Hematopoietic multipotent progenitor cell treated with erythropoietin and hydrocortisone succinate and interleukin-3 and kit ligand, for 8 days (in vitro differentiated cells): Measurements from ENCODE around the gene DYNLT2B.
A peak's percentile ranks its signal among the peaks of the same experiment; 100 is the strongest.
"Not testable (repeated sequence)": the region's sequence is repeated elsewhere in the genome, so short reads cannot be mapped to it uniquely, and the experiment has no call there.

Experiments
- DNase-seq: peaks from one replicate; pipeline ENCODE4 v3.0.0-alpha.2; 2015

The DYNLT2B gene

GRCh38 chr3:196317687-196318467 is at the start of gene DYNLT2B:
Gene DYNLT2B (minus strand): TSS chr3:196318240. CDS start chr3:196318152, 88 bp downstream.
- DNase-seq = peak; percentile 91

GRCh38 chr3:196365736-196366135 is 47.7 kb upstream of the DYNLT2B start:
- no peak for DNase-seq

GRCh38 chr3:196360586-196360985 is 42.5 kb upstream of the DYNLT2B start:
- no peak for DNase-seq

- not testable (repeated sequence) for DNase-seq
Measured at GRCh38 chr3:196358540-196358939, 40.5 kb upstream of the DYNLT2B start.

GRCh38 chr3:196357905-196358304 is 39.9 kb upstream of the DYNLT2B start:
- DNase-seq = no peak

GRCh38 chr3:196356556-196356955 is 38.5 kb upstream of the DYNLT2B start:
- DNase-seq = no peak

- no peak for DNase-seq
Measured at GRCh38 chr3:196355668-196356067, 37.6 kb upstream of the DYNLT2B start.

GRCh38 chr3:196354132-196354531 is 36.1 kb upstream of the DYNLT2B start:
- DNase-seq = peak; percentile 84

- no peak for DNase-seq
Measured at GRCh38 chr3:196351541-196351940, 33.5 kb upstream of the DYNLT2B start.

- DNase-seq = no peak
Measured at GRCh38 chr3:196350067-196350466, 32.0 kb upstream of the DYNLT2B start.

- no peak for DNase-seq
Measured at GRCh38 chr3:196348698-196349097, 30.7 kb upstream of the DYNLT2B start.

GRCh38 chr3:196344663-196345062 is 26.6 kb upstream of the DYNLT2B start:
- DNase-seq = peak; percentile 28

- not testable (repeated sequence) for DNase-seq
Measured at GRCh38 chr3:196343917-196344316, 25.9 kb upstream of the DYNLT2B start.

GRCh38 chr3:196341137-196341536 is 23.1 kb upstream of the DYNLT2B start:
- DNase-seq = no peak

GRCh38 chr3:196340466-196340865 is 22.4 kb upstream of the DYNLT2B start:
- no peak for DNase-seq

GRCh38 chr3:196339493-196340254 is 21.6 kb upstream of the DYNLT2B start:
- DNase-seq = peak; percentile 49

- DNase-seq = no peak
Measured at GRCh38 chr3:196339044-196339443, 21.0 kb upstream of the DYNLT2B start.

GRCh38 chr3:196336319-196337145 is 18.5 kb upstream of the DYNLT2B start:
- no peak for DNase-seq

GRCh38 chr3:196335503-196335948 is 17.5 kb upstream of the DYNLT2B start:
- DNase-seq = no peak

- DNase-seq = no peak
Measured at GRCh38 chr3:196334982-196335381, 16.9 kb upstream of the DYNLT2B start.

GRCh38 chr3:196332168-196332567 is 14.1 kb upstream of the DYNLT2B start:
- DNase-seq = no peak

- no peak for DNase-seq
Measured at GRCh38 chr3:196327405-196327804, 9.4 kb upstream of the DYNLT2B start.

GRCh38 chr3:196326936-196327335 is 8.9 kb upstream of the DYNLT2B start:
- DNase-seq = no peak
